ENCODE measurements around the gene JCAD.

GRCh38 chr10:30036811-30037210 lies 22.6 kb downstream of the JCAD start:
- TF ChIP-seq, protein P1, sequence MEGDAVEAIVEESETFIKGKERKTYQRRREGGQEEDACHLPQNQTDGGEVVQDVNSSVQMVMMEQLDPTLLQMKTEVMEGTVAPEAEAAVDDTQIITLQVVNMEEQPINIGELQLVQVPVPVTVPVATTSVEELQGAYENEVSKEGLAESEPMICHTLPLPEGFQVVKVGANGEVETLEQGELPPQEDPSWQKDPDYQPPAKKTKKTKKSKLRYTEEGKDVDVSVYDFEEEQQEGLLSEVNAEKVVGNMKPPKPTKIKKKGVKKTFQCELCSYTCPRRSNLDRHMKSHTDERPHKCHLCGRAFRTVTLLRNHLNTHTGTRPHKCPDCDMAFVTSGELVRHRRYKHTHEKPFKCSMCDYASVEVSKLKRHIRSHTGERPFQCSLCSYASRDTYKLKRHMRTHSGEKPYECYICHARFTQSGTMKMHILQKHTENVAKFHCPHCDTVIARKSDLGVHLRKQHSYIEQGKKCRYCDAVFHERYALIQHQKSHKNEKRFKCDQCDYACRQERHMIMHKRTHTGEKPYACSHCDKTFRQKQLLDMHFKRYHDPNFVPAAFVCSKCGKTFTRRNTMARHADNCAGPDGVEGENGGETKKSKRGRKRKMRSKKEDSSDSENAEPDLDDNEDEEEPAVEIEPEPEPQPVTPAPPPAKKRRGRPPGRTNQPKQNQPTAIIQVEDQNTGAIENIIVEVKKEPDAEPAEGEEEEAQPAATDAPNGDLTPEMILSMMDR (conservative IDR thresholded peaks at IDR 0.05): no peak
- no peak for TF ChIP-seq ZFX (IDR thresholded peaks at IDR 0.05)
